HuH-7 (cell line): Measurements from ENCODE around the gene RNU4-1.
"Not testable (repeated sequence)": the region's sequence is repeated elsewhere in the genome, so short reads cannot be mapped to it uniquely, and the experiment has no call there.

Experiments
- DNase-seq: peaks from one replicate; pipeline ENCODE4 v3.0.0; 2011; ENCODE audit warnings: low spot score

The RNU4-1 gene

GRCh38 chr12:120258323-120258896, 34.6 kb downstream of the RNU4-1 start:
- no peak for DNase-seq

GRCh38 chr12:120257041-120257821, 35.8 kb downstream of the RNU4-1 start:
- no peak for DNase-seq

- DNase-seq: no peak
Measured at GRCh38 chr12:120254809-120255208, 38.2 kb downstream of the RNU4-1 start.

- DNase-seq: not testable (repeated sequence)
Measured at GRCh38 chr12:120253313-120253712, 39.7 kb downstream of the RNU4-1 start.

GRCh38 chr12:120252071-120252906, 40.7 kb downstream of the RNU4-1 start:
- DNase-seq: no peak

- DNase-seq: not testable (repeated sequence)
Measured at GRCh38 chr12:120251364-120252070, 41.5 kb downstream of the RNU4-1 start.

- no peak for DNase-seq
Measured at GRCh38 chr12:120249875-120250795, 42.9 kb downstream of the RNU4-1 start.

- no peak for DNase-seq
Measured at GRCh38 chr12:120249266-120249874, 43.7 kb downstream of the RNU4-1 start.

GRCh38 chr12:120247621-120248030, 45.4 kb downstream of the RNU4-1 start:
- no peak for DNase-seq

- no peak for DNase-seq
Measured at GRCh38 chr12:120247183-120247582, 45.9 kb downstream of the RNU4-1 start.

- not testable (repeated sequence) for DNase-seq
Measured at GRCh38 chr12:120246705-120247104, 46.3 kb downstream of the RNU4-1 start.
